CD4-positive, alpha-beta T cell treated with Interleukin-6 at 100 ng/mL for 8 hours (primary cell): ENCODE results near the gene CAMKMT.
"Not testable (repeated sequence)": the region's sequence is repeated elsewhere in the genome, so short reads cannot be mapped to it uniquely, and the experiment has no call there.

Source experiments
- DNase-seq: peaks from one replicate; pipeline ENCODE4 v3.0.0-alpha.2; 2020; ENCODE audit warnings: mixed read lengths, low spot score

The CAMKMT gene

DNA sequence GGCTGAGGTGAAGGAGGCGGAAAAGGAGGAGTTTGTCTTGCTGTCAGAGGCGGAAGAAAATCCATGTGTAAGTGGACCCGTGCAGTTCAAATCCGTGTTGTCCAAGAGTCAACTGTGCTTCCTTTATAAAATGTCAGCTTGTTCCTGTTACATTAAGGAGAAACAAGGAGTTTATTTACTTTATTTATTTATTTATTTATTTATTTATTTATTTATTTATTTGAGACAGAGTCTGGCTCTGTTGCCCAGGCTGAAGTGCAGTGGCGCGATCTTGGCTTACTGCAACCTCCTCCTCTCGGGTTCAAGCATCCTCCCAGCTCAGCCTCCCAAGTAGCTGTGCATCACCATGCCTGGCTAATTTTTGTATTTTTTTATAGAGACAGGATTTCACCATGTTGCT, 143.9 kb downstream of the CAMKMT start:
- DNase-seq: not testable (repeated sequence)

DNA sequence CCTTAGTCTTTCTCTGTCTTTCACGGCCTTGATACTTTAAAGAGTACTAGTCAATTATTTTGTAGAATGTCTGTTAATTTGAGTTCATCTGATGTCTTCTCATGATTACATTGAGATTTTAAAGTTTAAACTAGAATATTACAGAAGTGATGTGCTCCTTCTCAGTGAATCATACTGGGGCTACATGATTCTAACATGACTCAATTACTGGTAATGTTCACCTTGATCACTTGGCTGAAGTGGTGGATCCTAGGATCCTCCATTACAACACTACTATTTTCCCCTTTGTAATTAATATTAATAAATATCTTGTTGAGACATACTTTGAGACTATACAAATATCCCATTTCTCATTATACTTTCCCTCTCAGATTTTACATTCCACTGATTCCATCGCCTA, 148.5 kb downstream of the CAMKMT start:
- DNase-seq: no peak

DNA sequence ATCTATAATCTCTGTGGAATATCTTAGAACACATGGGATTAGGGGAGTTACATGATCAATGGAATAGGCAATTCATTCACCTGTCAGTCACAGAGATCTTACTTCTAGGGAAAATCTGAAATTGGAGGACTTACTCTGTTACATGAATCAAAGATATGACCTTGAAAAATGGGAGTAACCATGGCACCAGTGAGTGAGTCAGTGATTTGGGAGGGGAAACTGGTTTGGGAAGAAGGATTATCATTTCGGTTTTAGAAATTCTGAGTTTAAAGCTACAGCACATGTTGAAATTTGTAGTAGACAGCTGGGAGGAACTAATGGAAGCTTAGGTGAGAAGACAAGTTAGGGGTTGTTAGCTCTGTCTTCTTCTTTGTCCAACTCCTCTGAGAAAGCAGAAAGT, 153.7 kb downstream of the CAMKMT start:
- no peak for DNase-seq

- DNase-seq: no peak
Observed at GRCh38 chr2:44519026-44519425, 157.3 kb downstream of the CAMKMT start.

- no peak for DNase-seq
Observed at GRCh38 chr2:44522846-44523245, 161.1 kb downstream of the CAMKMT start.

GRCh38 chr2:44524347-44524926, 162.7 kb downstream of the CAMKMT start:
- DNase-seq: no peak

DNA sequence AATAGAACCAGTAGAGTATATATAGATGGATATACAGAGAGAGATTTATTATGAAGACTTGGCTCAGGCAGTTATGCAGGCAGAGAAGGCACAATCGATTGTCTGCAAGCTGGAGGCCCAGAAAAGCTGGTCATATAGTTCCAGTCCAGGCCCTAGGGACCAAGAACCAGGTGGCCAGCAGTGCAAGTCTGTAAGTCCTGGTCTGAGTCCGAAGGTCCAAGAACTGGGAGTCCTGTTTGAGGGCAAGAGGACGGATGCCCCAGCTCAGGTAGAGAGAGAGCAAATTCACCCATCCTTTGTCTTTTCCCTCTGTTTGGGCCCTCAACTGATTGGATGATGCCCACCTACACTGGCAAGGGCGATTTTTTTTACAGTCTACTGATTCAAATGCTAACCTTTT, 164.6 kb downstream of the CAMKMT start:
- DNase-seq: no peak

- no peak for DNase-seq
Observed at GRCh38 chr2:44528595-44528994, 166.8 kb downstream of the CAMKMT start.

- DNase-seq: no peak
Observed at GRCh38 chr2:44529448-44529847, 167.7 kb downstream of the CAMKMT start.

GRCh38 chr2:44531289-44531688, 169.5 kb downstream of the CAMKMT start:
- no peak for DNase-seq

- DNase-seq: no peak
Observed at GRCh38 chr2:44532031-44532430, 170.3 kb downstream of the CAMKMT start.

- DNase-seq: no peak
Observed at GRCh38 chr2:44533508-44533907, 171.8 kb downstream of the CAMKMT start.

GRCh38 chr2:44535376-44535775, 173.6 kb downstream of the CAMKMT start:
- DNase-seq: no peak

DNA sequence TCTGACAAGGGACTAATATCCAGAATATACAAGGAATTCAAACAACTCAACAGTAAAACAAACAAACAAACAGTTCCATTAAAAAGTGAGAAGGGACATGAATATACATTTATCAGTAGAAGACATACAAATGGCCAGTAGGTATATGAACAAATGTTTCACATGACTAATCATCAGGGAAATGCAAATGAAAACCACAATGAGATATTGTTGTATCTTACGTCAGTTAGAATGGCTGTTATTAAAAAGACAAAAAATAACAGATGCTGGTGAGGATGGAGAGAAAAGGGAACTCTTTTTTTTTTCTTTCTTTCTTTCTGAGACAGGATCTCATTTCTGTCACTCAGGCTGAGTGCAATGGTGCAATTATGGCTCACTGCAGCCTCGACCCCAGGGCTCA, 175.5 kb downstream of the CAMKMT start:
- no peak for DNase-seq

DNA sequence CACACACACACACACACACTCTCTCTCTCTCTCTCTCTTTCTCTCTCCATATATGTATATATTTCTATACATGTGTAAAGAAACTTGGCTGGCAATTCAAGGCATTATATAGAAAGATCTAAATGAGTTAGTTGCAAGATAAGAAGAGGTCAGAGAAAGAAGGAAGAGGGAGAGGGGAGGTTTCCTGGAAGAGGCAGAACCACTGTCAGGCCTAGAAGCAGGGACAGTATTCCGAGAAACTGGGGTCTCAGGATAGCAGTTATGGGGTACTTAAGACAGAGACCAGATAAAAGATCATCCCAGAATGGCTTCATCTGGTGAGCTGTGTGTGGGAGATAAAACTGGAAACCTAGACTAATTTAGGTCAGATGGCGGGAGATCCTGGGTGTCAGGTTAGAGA, 180.8 kb downstream of the CAMKMT start:
- no peak for DNase-seq

DNA sequence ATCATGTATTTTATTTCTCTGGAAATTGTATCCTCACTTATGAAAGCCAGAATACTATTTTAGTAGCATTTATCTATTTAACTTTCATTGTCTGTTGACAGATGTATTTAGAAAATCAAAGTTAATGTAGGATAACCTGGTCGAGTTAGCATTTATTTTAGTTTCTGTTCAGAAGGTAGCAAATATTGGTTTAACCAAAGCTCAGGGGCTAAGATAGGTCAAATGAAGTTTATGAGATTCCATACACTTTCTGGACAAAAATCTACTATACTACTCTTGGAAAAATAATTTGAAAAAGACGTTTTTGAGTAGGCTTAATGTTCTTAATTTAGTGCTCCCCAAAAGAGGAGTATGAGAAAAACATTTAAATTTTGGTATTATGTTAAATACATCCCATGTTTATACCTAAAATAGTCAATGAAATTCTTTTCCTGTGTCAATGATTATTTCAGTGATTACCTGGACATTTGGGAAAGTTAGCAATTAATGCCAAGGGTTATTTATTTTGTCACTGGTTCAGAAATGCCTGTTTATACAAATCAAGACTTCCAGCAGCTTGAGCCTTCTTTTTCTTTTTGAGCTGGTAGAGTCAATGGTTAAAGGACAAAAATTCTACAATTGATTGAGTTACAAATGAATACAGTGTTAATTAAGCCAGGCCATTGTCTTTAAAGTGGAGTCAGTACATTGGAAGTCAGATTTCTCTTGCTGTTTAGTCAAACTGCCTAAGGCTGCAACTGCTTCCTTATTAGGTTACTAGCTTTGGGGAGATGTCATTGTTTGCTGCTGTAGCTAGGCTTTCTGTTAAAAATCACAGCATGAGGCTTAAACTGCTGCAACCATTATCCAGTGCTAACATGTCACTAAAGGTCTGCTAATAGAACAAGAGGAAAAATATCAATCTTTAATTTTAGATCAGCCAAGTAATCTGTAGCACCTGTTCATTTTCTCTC, 182.3 kb downstream of the CAMKMT start:
- no peak for DNase-seq

DNA sequence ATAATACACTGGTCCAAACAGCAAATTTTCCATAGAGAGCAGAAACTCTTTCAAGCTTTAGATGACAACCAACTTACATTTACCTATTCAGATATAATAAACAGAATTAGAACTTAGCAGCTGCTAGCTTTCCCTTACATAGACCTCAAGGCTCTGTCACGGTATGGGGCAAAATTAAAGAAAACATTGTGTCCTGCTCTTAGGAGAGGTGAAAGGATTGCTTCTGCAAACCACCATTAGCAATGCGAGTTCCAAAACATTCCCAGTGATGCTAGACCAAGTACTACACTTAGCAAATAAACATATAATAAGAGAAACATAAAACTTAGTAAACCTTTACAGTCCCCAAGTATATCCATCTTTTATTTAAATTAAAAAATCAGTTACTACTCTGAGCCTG, 183.3 kb downstream of the CAMKMT start:
- DNase-seq: no peak

GRCh38 chr2:44546459-44547127, 184.8 kb downstream of the CAMKMT start:
- DNase-seq: no peak

DNA sequence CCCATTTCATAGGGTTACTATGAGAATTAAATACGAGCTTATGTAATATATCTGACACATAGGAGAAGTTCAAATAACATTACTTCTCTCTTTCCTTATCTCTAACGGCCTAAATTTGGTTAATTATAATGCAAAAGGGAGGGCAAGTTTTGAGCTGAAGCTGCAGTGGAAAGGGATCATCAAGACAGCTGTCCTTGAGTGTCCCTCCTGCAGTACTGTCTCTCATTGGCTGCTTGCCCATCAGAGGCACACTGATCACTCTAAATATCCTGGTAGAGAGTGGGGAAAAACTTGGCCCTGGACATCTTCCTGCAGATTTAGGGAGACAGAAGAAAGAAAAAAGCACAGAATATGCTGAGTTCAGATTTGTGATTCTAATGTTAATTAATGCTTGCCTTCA, 186.0 kb downstream of the CAMKMT start:
- no peak for DNase-seq

GRCh38 chr2:44548221-44549098, 186.7 kb downstream of the CAMKMT start:
- no peak for DNase-seq

DNA sequence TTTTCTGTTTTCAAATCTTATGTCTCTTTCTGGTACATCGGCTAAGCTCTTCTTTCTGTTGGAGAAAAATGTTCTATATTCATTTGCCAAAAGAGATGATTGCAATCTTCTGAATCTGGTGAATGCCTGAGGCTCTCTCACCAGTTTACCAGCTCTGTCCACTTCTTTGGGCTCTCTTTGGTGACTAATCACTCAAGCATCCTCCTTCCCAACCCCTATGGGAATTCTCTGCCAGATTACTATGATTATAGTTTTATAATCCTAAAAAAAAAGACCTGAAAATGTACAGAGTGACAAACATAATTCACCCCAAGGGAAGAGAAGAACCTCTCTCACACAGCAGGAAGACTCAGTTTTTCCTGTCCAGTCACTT, 187.3 kb downstream of the CAMKMT start:
- no peak for DNase-seq

GRCh38 chr2:44549856-44550255, 188.1 kb downstream of the CAMKMT start:
- no peak for DNase-seq
